Body of pancreas (tissue), 4 donors: ENCODE data around the gene BCL11B. TPM values are rescaled to one million over a fixed set of nuclear protein-coding genes. Genes with fewer than 3 reads are reported as not detected.

Experiments
- ATAC-seq: fragments of 150-250 bp; one replicate; pipeline ENCODE4 v1.9.1; 2016
- DNase-seq, 4 donors: peaks; one replicate each; pipeline ENCODE4 v3.0.0-alpha.2; 2019
- H3K27ac ChIP-seq, 4 donors: fragments of 200-600 bp; sonication (generic); 1 replicate in 3 of 4; 2 replicates in 1 of 4; pipeline versions ENCODE4 v1.5.1 to v1.6.1; 2016 to 2019; ENCODE audit warnings: mild to moderate bottlenecking in 1 of 4, mixed read lengths in 1 of 4, moderate library complexity in 1 of 4
- H3K27me3 ChIP-seq, 2 donors: fragments of 200-600 bp; sonication (generic); one replicate each; pipeline ENCODE4 v1.6.0; 2016; ENCODE audit warnings: mild to moderate bottlenecking in 1 of 2
- H3K36me3 ChIP-seq, 2 donors: fragments of 200-600 bp; sonication (generic); replicated peaks in 1 of 2; 2 replicates each; pipeline ENCODE4 v1.5.1; 2016; ENCODE audit warnings: low read depth in 2 of 2; ENCODE audit not compliant: insufficient read depth in 1 of 2
- H3K4me1 ChIP-seq: fragments of 200-600 bp; sonication (generic); one replicate; pipeline ENCODE4 v1.6.0; 2016
- H3K4me3 ChIP-seq, 2 donors: fragments of 200-600 bp; sonication (generic); 1 replicate in 1 of 2; 2 replicates in 1 of 2; pipeline ENCODE4 v1.5.1; 2016 to 2019
- H3K9me3 ChIP-seq, 3 donors: fragments of 200-600 bp; sonication (generic); 1 replicate in 2 of 3; 2 replicates in 1 of 3; pipeline ENCODE4 v1.5.1; 2016
- CTCF ChIP-seq, 7 experiments: fragments of 450-650 bp in 4 of 7; fragments of 200-600 bp in 3 of 7; sonication (generic) in 3 of 7; IDR thresholded peaks; one replicate each; pipeline ENCODE4 v1.5.1; 2016 to 2019; ENCODE audit warnings: antibody characterized with exemption in 7 of 7
- POLR2A ChIP-seq, 3 donors: fragments of 450-650 bp; IDR thresholded peaks; one replicate each; pipeline ENCODE4 v1.6.1; 2016; ENCODE audit warnings: antibody characterized with exemption in 3 of 3, mild to moderate bottlenecking in 2 of 3
- WGBS, 2 donors: methylation state at CpG; one replicate each; pipeline ENCODE4 v1.1.5; 2017; 5-methylcytosine and 5-hydroxymethylcytosine counted together
- intact Hi-C: fragments of 100-400 bp; cut with DNase I; formaldehyde crosslinking; loops from one replicate; pipeline ENCODE4 v1.15.1; 2023
- total RNA-seq, 2 donors: library from RNA; depleted of rRNA; stranded (reverse); fragments of >200 nt; gene quantifications; one replicate each; pipeline ENCODE4 v1.1.0, GENCODE V29; 2016

The BCL11B gene
- total RNA-seq, 2 donors from 2014 or later: 0.78 TPM; not detected in 1

- ATAC-seq (no peak), DNase-seq (no peak)
- no peak for TF ChIP-seq CTCF (IDR thresholded peaks at IDR 0.05)
- no peak for TF ChIP-seq POLR2A (IDR thresholded peaks at IDR 0.05)
- Histone ChIP-seq H3K36me3 (no peaks in the 10 kb centered on the region), H3K4me1 (no peaks in the 10 kb centered on the region), H3K27me3 (no peaks in the 10 kb centered on the region), H3K9me3 (no peaks in the 10 kb centered on the region), H3K27ac (no peak overlapping the region), H3K4me3 (no peak overlapping the region)
- WGBS, 2 donors: 55 to 65% methylated on average over 8 of the region's 8 CpGs
- intact Hi-C loops: no loop called here
These were observed 134.0 kb downstream of the BCL11B start for GRCh38 chr14:99137913-99138571.

GRCh38 chr14:99137001-99137700, 134.8 kb downstream of the BCL11B start:
- H3K27me3 ChIP-seq: no peaks in the 10 kb centered on the region
- 67 to 74% methylated on average over 11 of the region's 11 CpGs for WGBS, 2 donors
- no peak for ATAC-seq
- H3K4me3 ChIP-seq: no peak overlapping the region
- no peak overlapping the region for H3K27ac ChIP-seq
- H3K36me3 ChIP-seq: no peaks in the 10 kb centered on the region
- DNase-seq: no peak
- intact Hi-C loops: no loop called here
- no peaks in the 10 kb centered on the region for H3K4me1 ChIP-seq
- H3K9me3 ChIP-seq: no peaks in the 10 kb centered on the region
- no peak for TF ChIP-seq POLR2A (IDR thresholded peaks at IDR 0.05)
- TF ChIP-seq CTCF (IDR thresholded peaks at IDR 0.05): no peak

- no peak for DNase-seq
- 18 to 31% methylated on average over 7 of the region's 7 CpGs for WGBS, 2 donors
- TF ChIP-seq CTCF (IDR thresholded peaks at IDR 0.05) (no peak), POLR2A (IDR thresholded peaks at IDR 0.05) (no peak)
These were observed 135.6 kb downstream of the BCL11B start for GRCh38 chr14:99136401-99136800.

GRCh38 chr14:99136047-99136400, 136.0 kb downstream of the BCL11B start:
- Histone ChIP-seq H3K4me3 (no peak overlapping the region), H3K4me1 (no peaks in the 10 kb centered on the region), H3K36me3 (no peaks in the 10 kb centered on the region), H3K27ac (no peak overlapping the region), H3K9me3 (no peaks in the 10 kb centered on the region), H3K27me3 (no peaks in the 10 kb centered on the region)
- intact Hi-C loops: no loop called here
- TF ChIP-seq CTCF (IDR thresholded peaks at IDR 0.05) (no peak), POLR2A (IDR thresholded peaks at IDR 0.05) (no peak)
- DNase-seq (no peak), ATAC-seq (no peak)
- WGBS, 2 donors: 76 to 83% methylated on average over 5 of the region's 5 CpGs

More at GRCh38 chr14:99136401-99136800, 135.6 kb downstream of the BCL11B start:
- intact Hi-C loops: no loop called here
- Histone ChIP-seq H3K36me3 (no peaks in the 10 kb centered on the region), H3K4me1 (no peaks in the 10 kb centered on the region), H3K9me3 (no peaks in the 10 kb centered on the region), H3K4me3 (no peak overlapping the region), H3K27me3 (no peaks in the 10 kb centered on the region), H3K27ac (no peak overlapping the region)
- no peak for ATAC-seq
